ENCODE results near the gene RHAG.
"Not testable (repeated sequence)": the region's sequence is repeated elsewhere in the genome, so short reads cannot be mapped to it uniquely, and the experiment has no call there.

Gene RHAG

GRCh38 chr6:49626811-49627210, 9.8 kb downstream of the RHAG start:
- TF ChIP-seq EZH2 (optimal IDR thresholded peaks at IDR 0.05; ENCODE audit: low read depth, low read length) (no peak), EZH2phosphoT487 (IDR thresholded peaks at IDR 0.05; ENCODE audit: low read length) (no peak), CTCF (IDR thresholded peaks at IDR 0.05; ENCODE audit: low read length) (no peak)
- Histone ChIP-seq H3F3A (ENCODE audit: insufficient read depth, low read length) (no peaks in the 10 kb centered on the region), H3K79me2 (ENCODE audit: low read length) (no peaks in the 10 kb centered on the region), H3K4me3 (ENCODE audit: low read length) (no peak overlapping the region), H3K9me2 (replicated peaks; ENCODE audit: insufficient read depth, low read length) (no peaks in the 10 kb centered on the region), H3K36me3 (replicated peaks; ENCODE audit: insufficient read depth, low read length) (no peaks in the 10 kb centered on the region), H3K4me1 (ENCODE audit: low read length) (no peaks in the 10 kb centered on the region), H2AFZ (ENCODE audit: low read length) (no peak overlapping the region), H3K4me2 (ENCODE audit: low read depth, low read length) (no peak overlapping the region), H3K9ac (ENCODE audit: low read length) (no peak overlapping the region), H3K27ac (ENCODE audit: low read length) (no peak overlapping the region), H4K20me1 (ENCODE audit: insufficient read depth, low read length) (no peaks in the 10 kb centered on the region), H3K27me3 (replicated peaks; ENCODE audit: insufficient read depth, low read length) (no peaks in the 10 kb centered on the region), H3K9me3 (replicated peaks; ENCODE audit: insufficient read depth, low read length) (no peaks in the 10 kb centered on the region)
- no peak for DNase-seq

- Histone ChIP-seq H3K27me3 (replicated peaks; ENCODE audit: insufficient read depth, low read length) (no peaks in the 10 kb centered on the region), H3K36me3 (replicated peaks; ENCODE audit: insufficient read depth, low read length) (no peaks in the 10 kb centered on the region), H3K27ac (ENCODE audit: low read length) (no peak overlapping the region), H3K9ac (ENCODE audit: low read length) (no peak overlapping the region), H3K4me1 (ENCODE audit: low read length) (no peaks in the 10 kb centered on the region), H3K9me2 (replicated peaks; ENCODE audit: insufficient read depth, low read length) (no peaks in the 10 kb centered on the region), H3K9me3 (replicated peaks; ENCODE audit: insufficient read depth, low read length) (no peaks in the 10 kb centered on the region), H3K4me2 (ENCODE audit: low read depth, low read length) (no peak overlapping the region), H4K20me1 (ENCODE audit: insufficient read depth, low read length) (no peaks in the 10 kb centered on the region), H2AFZ (ENCODE audit: low read length) (no peak overlapping the region), H3K4me3 (ENCODE audit: low read length) (no peak overlapping the region), H3K79me2 (ENCODE audit: low read length) (no peaks in the 10 kb centered on the region), H3F3A (ENCODE audit: insufficient read depth, low read length) (no peaks in the 10 kb centered on the region)
- no peak for DNase-seq
- TF ChIP-seq EZH2 (optimal IDR thresholded peaks at IDR 0.05; ENCODE audit: low read depth, low read length) (no peak), CTCF (IDR thresholded peaks at IDR 0.05; ENCODE audit: low read length) (no peak), EZH2phosphoT487 (IDR thresholded peaks at IDR 0.05; ENCODE audit: low read length) (no peak)
Measured at GRCh38 chr6:49618257-49618656, 18.4 kb downstream of the RHAG start.

- H2AFZ ChIP-seq (ENCODE audit: low read length); H3K27me3 ChIP-seq (replicated peaks; ENCODE audit: insufficient read depth, low read length); H4K20me1 ChIP-seq (ENCODE audit: insufficient read depth, low read length); H3K36me3 ChIP-seq (replicated peaks; ENCODE audit: insufficient read depth, low read length); H3K79me2 ChIP-seq (ENCODE audit: low read length); H3K4me2 ChIP-seq (ENCODE audit: low read depth, low read length); H3K9me2 ChIP-seq (replicated peaks; ENCODE audit: insufficient read depth, low read length); H3K27ac ChIP-seq (ENCODE audit: low read length); H3K4me1 ChIP-seq (ENCODE audit: low read length); H3F3A ChIP-seq (ENCODE audit: insufficient read depth, low read length); H3K4me3 ChIP-seq (ENCODE audit: low read length); H3K9me3 ChIP-seq (replicated peaks; ENCODE audit: insufficient read depth, low read length); DNase-seq; H3K9ac ChIP-seq (ENCODE audit: low read length): not testable (repeated sequence)
Measured at GRCh38 chr6:49614144-49614543, 22.5 kb downstream of the RHAG start.

DNA sequence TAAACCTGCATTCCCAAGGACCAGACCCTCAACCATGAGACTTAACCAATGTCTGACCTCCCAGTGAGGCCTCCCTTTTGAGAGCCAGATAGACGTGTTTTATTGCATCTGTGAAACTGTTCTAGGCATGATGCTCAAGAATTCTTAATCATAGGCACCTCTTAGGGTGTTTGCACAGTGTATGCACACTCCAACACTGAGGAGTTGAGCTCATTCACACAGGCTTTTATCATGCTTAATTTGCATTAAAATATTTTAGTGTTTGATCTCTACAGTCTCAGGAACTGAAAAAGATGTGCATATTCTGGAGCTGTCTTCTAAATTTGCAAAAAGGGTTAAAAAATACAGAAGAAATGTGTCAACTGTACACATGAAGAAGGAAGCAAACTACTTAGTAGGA, 27.4 kb downstream of the RHAG start:
- Histone ChIP-seq H3K4me3 (ENCODE audit: low read length) (no peak overlapping the region), H3F3A (ENCODE audit: insufficient read depth, low read length) (no peaks in the 10 kb centered on the region), H3K4me2 (ENCODE audit: low read depth, low read length) (no peak overlapping the region), H3K9ac (ENCODE audit: low read length) (no peak overlapping the region), H3K27ac (ENCODE audit: low read length) (no peak overlapping the region), H2AFZ (ENCODE audit: low read length) (no peak overlapping the region), H3K79me2 (ENCODE audit: low read length) (no peaks in the 10 kb centered on the region), H3K9me2 (replicated peaks; ENCODE audit: insufficient read depth, low read length) (no peaks in the 10 kb centered on the region), H4K20me1 (ENCODE audit: insufficient read depth, low read length) (no peaks in the 10 kb centered on the region), H3K9me3 (replicated peaks; ENCODE audit: insufficient read depth, low read length) (no peaks in the 10 kb centered on the region), H3K27me3 (replicated peaks; ENCODE audit: insufficient read depth, low read length) (no peaks in the 10 kb centered on the region), H3K36me3 (replicated peaks; ENCODE audit: insufficient read depth, low read length) (no peaks in the 10 kb centered on the region), H3K4me1 (ENCODE audit: low read length) (no peaks in the 10 kb centered on the region)
- TF ChIP-seq CTCF (IDR thresholded peaks at IDR 0.05; ENCODE audit: low read length), result no peak
- no peak for TF ChIP-seq EZH2 (optimal IDR thresholded peaks at IDR 0.05; ENCODE audit: low read depth, low read length)
- TF ChIP-seq EZH2phosphoT487 (IDR thresholded peaks at IDR 0.05; ENCODE audit: low read length), result no peak
- no peak for DNase-seq

- not testable (repeated sequence) for H2AFZ ChIP-seq (ENCODE audit: low read length); H3K9me3 ChIP-seq (replicated peaks; ENCODE audit: insufficient read depth, low read length); H3K36me3 ChIP-seq (replicated peaks; ENCODE audit: insufficient read depth, low read length); H3K4me2 ChIP-seq (ENCODE audit: low read depth, low read length); H3K4me3 ChIP-seq (ENCODE audit: low read length); H4K20me1 ChIP-seq (ENCODE audit: insufficient read depth, low read length); H3K9me2 ChIP-seq (replicated peaks; ENCODE audit: insufficient read depth, low read length); H3K4me1 ChIP-seq (ENCODE audit: low read length); H3K9ac ChIP-seq (ENCODE audit: low read length); H3K27ac ChIP-seq (ENCODE audit: low read length); DNase-seq; H3K27me3 ChIP-seq (replicated peaks; ENCODE audit: insufficient read depth, low read length); H3F3A ChIP-seq (ENCODE audit: insufficient read depth, low read length); H3K79me2 ChIP-seq (ENCODE audit: low read length)
Measured at GRCh38 chr6:49608275-49608674, 28.4 kb downstream of the RHAG start.
